B cell (primary cell): ENCODE data around the gene PIK3IP1.

Experiments
- CTCF ChIP-seq: fragments of 200-600 bp; IDR thresholded peaks from one replicate; pipeline ENCODE4 v1.8.0; 2022; ENCODE audit warnings: antibody characterized with exemption, mild to moderate bottlenecking
- EZH2 ChIP-seq: IDR thresholded peaks from 2 replicates; pipeline ENCODE4 v1.6.1; 2012; ENCODE audit warnings: borderline replicate concordance, low read depth, mild to moderate bottlenecking, moderate library complexity, low read length; ENCODE audit not compliant: insufficient read depth, poor library complexity, severe bottlenecking

GRCh38 chr22:31241200-31241599 lies 51.1 kb downstream of the PIK3IP1 start:
- TF ChIP-seq EZH2: no peak
- no peak for TF ChIP-seq CTCF
